GM23338 (cell line): Measurements from ENCODE around the gene KREMEN2.

Experiments
- CREB1 ChIP-seq: fragments of 250-450 bp; sonication (Bioruptor Pico); IDR thresholded peaks from 2 replicates; pipeline ENCODE4 v1.5.0; 2020; ENCODE audit warnings: low read depth, mild to moderate bottlenecking, moderate library complexity
- EZH2 ChIP-seq: fragments of 200-600 bp; sonication (generic); IDR thresholded peaks from one replicate; pipeline ENCODE4 v1.8.0; 2017; ENCODE audit warnings: antibody characterized with exemption, mild to moderate bottlenecking, low read depth; ENCODE audit not compliant: unreplicated experiment
- EZH2phosphoT487 ChIP-seq: fragments of 200-600 bp; sonication (generic); IDR thresholded peaks from one replicate; pipeline ENCODE4 v1.8.1; 2018; ENCODE audit warnings: antibody characterized with exemption; ENCODE audit not compliant: unreplicated experiment
- JUNB ChIP-seq: IDR thresholded peaks from one replicate; pipeline ENCODE4 v1.6.1; 2016; ENCODE audit warnings: antibody characterized with exemption; ENCODE audit not compliant: unreplicated experiment
- NANOG ChIP-seq: IDR thresholded peaks from 2 replicates; pipeline ENCODE4 v1.6.1; 2016; ENCODE audit warnings: antibody characterized with exemption, borderline replicate concordance
- POLR2AphosphoS5 ChIP-seq: IDR thresholded peaks from 2 replicates; pipeline ENCODE4 v1.6.1; 2016; ENCODE audit warnings: antibody characterized with exemption, low read depth
- STAT1 ChIP-seq: IDR thresholded peaks from one replicate; pipeline ENCODE4 v1.6.1; 2016; ENCODE audit warnings: antibody characterized with exemption; ENCODE audit not compliant: unreplicated experiment
- ZNF114 ChIP-seq: fragments of 250-450 bp; sonication (Bioruptor Pico); IDR thresholded peaks from 2 replicates; pipeline ENCODE4 v1.5.0; 2020; ENCODE audit warnings: mild to moderate bottlenecking, moderate library complexity
- ZNF331 ChIP-seq: fragments of 250-450 bp; sonication (Bioruptor Pico); IDR thresholded peaks from 2 replicates; pipeline ENCODE4 v1.5.0; 2020; ENCODE audit warnings: low read depth, mild to moderate bottlenecking, moderate library complexity
- TF ChIP-seq, protein P1 (sequence below), 2 experiments: fragments of 200-600 bp in 1 of 2; sonication (generic) in 1 of 2; conservative IDR thresholded peaks; 2 replicates each; pipeline versions ENCODE4 v1.5.1 to v1.6.1; 2016 to 2017; ENCODE audit warnings: antibody characterized with exemption in 2 of 2, low read depth in 2 of 2, mild to moderate bottlenecking in 2 of 2, moderate library complexity in 1 of 2
- TF ChIP-seq, protein P2 (sequence below): IDR thresholded peaks from one replicate; pipeline ENCODE4 v1.6.1; 2018; ENCODE audit warnings: antibody characterized with exemption; ENCODE audit not compliant: unreplicated experiment
- TF ChIP-seq, protein P3 (sequence below): fragments of 250-450 bp; sonication (Bioruptor Pico); IDR thresholded peaks from 2 replicates; pipeline ENCODE4 v1.5.0; 2020; ENCODE audit warnings: mild to moderate bottlenecking, moderate library complexity
- TF ChIP-seq, protein P4 (sequence below): IDR thresholded peaks from 2 replicates; pipeline ENCODE4 v1.6.1; 2016; ENCODE audit warnings: antibody characterized with exemption

DNA sequence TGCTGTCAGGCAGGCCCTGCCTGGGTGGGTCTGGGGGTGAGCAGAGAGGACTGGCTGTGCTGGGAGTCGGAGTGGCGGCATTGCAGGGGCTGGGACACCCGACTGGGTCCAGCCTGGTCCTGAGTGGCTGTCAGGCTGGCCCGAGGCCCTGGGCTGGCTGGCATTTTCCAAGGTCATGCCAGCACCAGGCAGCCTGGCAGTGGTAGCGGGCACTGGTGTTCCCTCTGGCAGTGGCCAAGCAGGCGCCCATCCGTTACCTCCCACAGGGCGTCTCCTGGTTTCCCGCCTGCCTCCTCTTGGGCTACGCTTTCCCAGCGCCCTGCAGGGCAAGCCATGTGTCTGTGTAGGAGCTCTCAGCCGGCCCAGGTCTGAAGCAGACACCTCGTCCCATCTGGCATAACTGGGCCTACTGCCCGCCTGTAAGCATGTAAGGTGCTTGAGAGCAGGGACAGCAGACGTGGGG, 21.8 kb downstream of the KREMEN2 start:
- TF ChIP-seq CREB1 (CRISPR knock-in tag) (no peak), POLR2AphosphoS5 (no peak), EZH2 (no peak), EZH2phosphoT487 (no peak), ZNF114 (CRISPR knock-in tag) (no peak), JUNB (no peak), NANOG (no peak), ZNF331 (CRISPR knock-in tag) (no peak), STAT1 (no peak)
- TF ChIP-seq, protein P1, sequence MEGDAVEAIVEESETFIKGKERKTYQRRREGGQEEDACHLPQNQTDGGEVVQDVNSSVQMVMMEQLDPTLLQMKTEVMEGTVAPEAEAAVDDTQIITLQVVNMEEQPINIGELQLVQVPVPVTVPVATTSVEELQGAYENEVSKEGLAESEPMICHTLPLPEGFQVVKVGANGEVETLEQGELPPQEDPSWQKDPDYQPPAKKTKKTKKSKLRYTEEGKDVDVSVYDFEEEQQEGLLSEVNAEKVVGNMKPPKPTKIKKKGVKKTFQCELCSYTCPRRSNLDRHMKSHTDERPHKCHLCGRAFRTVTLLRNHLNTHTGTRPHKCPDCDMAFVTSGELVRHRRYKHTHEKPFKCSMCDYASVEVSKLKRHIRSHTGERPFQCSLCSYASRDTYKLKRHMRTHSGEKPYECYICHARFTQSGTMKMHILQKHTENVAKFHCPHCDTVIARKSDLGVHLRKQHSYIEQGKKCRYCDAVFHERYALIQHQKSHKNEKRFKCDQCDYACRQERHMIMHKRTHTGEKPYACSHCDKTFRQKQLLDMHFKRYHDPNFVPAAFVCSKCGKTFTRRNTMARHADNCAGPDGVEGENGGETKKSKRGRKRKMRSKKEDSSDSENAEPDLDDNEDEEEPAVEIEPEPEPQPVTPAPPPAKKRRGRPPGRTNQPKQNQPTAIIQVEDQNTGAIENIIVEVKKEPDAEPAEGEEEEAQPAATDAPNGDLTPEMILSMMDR (conservative IDR thresholded peaks at IDR 0.05; ENCODE audit: low read depth in 2 of 2) = no peak
- TF ChIP-seq, protein P2, sequence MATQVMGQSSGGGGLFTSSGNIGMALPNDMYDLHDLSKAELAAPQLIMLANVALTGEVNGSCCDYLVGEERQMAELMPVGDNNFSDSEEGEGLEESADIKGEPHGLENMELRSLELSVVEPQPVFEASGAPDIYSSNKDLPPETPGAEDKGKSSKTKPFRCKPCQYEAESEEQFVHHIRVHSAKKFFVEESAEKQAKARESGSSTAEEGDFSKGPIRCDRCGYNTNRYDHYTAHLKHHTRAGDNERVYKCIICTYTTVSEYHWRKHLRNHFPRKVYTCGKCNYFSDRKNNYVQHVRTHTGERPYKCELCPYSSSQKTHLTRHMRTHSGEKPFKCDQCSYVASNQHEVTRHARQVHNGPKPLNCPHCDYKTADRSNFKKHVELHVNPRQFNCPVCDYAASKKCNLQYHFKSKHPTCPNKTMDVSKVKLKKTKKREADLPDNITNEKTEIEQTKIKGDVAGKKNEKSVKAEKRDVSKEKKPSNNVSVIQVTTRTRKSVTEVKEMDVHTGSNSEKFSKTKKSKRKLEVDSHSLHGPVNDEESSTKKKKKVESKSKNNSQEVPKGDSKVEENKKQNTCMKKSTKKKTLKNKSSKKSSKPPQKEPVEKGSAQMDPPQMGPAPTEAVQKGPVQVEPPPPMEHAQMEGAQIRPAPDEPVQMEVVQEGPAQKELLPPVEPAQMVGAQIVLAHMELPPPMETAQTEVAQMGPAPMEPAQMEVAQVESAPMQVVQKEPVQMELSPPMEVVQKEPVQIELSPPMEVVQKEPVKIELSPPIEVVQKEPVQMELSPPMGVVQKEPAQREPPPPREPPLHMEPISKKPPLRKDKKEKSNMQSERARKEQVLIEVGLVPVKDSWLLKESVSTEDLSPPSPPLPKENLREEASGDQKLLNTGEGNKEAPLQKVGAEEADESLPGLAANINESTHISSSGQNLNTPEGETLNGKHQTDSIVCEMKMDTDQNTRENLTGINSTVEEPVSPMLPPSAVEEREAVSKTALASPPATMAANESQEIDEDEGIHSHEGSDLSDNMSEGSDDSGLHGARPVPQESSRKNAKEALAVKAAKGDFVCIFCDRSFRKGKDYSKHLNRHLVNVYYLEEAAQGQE = no peak
- TF ChIP-seq, protein P3, sequence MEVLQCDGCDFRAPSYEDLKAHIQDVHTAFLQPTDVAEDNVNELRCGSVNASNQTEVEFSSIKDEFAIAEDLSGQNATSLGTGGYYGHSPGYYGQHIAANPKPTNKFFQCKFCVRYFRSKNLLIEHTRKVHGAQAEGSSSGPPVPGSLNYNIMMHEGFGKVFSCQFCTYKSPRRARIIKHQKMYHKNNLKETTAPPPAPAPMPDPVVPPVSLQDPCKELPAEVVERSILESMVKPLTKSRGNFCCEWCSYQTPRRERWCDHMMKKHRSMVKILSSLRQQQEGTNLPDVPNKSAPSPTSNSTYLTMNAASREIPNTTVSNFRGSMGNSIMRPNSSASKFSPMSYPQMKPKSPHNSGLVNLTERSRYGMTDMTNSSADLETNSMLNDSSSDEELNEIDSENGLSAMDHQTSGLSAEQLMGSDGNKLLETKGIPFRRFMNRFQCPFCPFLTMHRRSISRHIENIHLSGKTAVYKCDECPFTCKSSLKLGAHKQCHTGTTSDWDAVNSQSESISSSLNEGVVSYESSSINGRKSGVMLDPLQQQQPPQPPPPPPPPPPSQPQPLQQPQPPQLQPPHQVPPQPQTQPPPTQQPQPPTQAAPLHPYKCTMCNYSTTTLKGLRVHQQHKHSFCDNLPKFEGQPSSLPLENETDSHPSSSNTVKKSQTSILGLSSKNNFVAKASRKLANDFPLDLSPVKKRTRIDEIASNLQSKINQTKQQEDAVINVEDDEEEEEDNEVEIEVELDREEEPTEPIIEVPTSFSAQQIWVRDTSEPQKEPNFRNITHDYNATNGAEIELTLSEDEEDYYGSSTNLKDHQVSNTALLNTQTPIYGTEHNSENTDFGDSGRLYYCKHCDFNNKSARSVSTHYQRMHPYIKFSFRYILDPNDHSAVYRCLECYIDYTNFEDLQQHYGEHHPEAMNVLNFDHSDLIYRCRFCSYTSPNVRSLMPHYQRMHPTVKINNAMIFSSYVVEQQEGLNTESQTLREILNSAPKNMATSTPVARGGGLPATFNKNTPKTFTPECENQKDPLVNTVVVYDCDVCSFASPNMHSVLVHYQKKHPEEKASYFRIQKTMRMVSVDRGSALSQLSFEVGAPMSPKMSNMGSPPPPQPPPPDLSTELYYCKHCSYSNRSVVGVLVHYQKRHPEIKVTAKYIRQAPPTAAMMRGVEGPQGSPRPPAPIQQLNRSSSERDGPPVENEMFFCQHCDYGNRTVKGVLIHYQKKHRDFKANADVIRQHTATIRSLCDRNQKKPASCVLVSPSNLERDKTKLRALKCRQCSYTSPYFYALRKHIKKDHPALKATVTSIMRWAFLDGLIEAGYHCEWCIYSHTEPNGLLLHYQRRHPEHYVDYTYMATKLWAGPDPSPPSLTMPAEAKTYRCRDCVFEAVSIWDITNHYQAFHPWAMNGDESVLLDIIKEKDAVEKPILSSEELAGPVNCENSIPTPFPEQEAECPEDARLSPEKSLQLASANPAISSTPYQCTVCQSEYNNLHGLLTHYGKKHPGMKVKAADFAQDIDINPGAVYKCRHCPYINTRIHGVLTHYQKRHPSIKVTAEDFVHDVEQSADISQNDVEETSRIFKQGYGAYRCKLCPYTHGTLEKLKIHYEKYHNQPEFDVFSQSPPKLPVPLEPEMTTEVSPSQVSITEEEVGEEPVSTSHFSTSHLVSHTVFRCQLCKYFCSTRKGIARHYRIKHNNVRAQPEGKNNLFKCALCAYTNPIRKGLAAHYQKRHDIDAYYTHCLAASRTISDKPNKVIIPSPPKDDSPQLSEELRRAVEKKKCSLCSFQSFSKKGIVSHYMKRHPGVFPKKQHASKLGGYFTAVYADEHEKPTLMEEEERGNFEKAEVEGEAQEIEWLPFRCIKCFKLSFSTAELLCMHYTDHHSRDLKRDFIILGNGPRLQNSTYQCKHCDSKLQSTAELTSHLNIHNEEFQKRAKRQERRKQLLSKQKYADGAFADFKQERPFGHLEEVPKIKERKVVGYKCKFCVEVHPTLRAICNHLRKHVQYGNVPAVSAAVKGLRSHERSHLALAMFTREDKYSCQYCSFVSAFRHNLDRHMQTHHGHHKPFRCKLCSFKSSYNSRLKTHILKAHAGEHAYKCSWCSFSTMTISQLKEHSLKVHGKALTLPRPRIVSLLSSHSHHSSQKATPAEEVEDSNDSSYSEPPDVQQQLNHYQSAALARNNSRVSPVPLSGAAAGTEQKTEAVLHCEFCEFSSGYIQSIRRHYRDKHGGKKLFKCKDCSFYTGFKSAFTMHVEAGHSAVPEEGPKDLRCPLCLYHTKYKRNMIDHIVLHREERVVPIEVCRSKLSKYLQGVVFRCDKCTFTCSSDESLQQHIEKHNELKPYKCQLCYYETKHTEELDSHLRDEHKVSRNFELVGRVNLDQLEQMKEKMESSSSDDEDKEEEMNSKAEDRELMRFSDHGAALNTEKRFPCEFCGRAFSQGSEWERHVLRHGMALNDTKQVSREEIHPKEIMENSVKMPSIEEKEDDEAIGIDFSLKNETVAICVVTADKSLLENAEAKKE (CRISPR knock-in tag) = no peak
- TF ChIP-seq, protein P4, sequence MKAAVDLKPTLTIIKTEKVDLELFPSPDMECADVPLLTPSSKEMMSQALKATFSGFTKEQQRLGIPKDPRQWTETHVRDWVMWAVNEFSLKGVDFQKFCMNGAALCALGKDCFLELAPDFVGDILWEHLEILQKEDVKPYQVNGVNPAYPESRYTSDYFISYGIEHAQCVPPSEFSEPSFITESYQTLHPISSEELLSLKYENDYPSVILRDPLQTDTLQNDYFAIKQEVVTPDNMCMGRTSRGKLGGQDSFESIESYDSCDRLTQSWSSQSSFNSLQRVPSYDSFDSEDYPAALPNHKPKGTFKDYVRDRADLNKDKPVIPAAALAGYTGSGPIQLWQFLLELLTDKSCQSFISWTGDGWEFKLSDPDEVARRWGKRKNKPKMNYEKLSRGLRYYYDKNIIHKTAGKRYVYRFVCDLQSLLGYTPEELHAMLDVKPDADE = no peak
